NOMO-1 (cell line): Measurements from ENCODE around the gene XCL2.

Experiments
- DNase-seq, 2 experiments: peaks; one replicate each; lab custom pipeline; 2025; ENCODE audit not compliant: unreplicated experiment in 2 of 2; lab: John Stamatoyannopoulos, UW

Gene XCL2

DNA sequence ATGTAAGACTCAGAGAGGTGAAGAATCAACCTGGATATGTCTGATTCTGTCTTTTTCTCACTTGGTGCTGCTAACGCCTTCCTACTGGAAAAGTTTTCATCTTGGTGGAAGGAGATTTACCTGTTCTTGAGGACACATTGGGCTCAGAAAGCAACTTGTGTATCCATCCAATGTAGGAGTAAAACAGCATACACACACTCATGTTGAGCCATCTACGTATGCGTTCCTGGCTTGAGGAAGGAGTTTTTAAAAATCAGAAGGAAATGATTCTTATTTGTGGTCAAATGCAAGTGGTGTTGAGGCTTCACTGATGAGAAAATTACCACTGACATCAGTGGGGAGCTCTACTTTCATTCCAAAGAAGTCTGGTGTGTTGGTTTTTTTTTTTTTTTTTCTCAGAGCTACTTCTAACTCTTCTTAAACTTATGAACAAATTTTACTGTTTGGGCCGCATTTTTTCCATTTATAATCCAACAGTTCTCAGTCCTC, 25.6 kb downstream of the XCL2 start:
- peak in 1 of 2 experiments; percentile 53 for DNase-seq

DNA sequence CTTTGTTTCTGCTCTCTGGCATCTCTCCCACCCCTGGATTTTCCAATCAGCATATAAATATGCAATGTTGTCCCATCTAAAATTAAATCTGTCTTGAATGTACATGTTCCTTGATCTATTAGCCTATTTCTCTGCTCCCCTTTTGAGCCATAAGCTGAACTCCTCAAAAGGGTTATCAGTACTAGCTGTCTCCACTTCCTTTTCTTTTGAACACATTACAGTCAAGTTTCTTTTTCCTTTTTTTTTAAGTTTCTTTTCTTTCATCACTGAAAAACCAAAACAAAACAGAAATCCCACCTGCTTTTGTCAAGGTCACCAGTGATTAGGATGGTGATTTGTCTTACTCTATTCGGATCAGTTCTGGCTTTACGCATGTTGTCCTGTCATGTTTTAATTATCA, 29.3 kb downstream of the XCL2 start:
- peak in 1 of 2 experiments; percentile 14 for DNase-seq

DNA sequence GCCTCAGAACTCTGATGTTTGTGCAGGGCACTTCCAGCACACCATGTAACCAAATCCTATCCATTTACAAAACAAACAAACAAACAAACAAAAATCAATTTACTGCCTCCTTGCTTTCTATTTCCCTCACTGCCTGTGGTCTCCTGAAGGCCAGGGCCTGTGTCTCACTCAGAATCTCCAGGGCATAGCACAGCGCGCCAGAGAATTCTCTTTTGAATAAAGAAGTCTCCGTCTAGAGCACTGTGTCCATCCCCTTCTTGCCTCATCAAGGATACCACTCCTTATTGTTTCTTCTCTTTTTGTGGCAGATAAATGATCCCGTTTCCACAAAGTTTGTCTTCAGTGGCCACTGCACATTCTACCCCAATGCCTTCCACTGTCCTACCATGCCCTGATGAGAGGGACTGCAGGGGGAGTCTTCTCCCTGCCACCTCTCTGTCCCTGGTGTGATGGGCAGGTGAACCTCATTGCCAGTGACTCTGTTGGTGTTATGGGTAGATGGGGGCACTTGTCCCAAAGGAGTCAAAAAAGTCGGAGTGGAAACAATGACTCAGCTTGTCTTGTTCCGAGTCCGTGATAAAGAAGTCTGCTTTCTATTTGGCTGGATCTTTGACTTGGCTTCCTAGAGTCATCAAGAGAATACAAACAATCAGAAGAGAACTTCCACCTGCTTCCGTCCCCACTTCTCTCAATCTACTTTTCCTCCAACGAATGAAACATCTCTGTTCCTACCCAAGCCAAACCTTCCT, 30.0 kb downstream of the XCL2 start:
- no peak for DNase-seq

DNA sequence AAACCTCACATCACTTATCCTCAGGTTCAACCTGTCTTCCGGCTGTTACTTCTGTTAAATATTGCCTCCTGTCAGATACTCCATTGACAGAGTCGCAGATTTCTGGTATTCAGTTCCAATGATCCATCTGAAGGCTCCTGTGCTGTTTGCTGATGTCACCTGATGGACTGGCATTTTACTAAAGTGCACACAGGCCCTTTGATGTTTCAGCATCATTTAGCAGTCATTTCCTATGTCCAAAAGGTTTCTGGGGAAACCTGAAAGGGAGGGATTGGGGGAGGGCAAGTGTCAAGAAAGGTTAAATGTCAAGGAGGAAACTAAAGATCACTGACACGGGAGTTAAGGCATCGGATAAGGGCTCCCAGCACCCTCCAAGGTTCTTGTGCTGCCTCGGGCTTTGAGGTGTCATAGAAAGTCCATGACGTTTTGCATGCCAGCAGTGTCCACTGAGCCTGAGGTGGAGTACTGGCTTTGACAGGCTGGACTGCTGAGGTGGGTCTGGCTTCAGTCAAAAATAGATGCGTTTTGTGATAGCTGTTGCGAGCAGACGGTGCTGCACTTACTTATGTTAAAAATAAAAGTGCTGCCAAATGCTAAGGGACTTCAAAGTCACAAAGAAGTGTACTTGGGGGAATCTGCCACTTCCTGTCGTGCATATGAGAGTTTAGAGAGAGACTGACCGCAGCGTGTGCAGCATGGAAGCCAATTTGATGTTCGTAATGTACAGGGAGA, 30.8 kb downstream of the XCL2 start:
- no peak for DNase-seq

GRCh38 chr1:168509875-168510791, 33.7 kb downstream of the XCL2 start:
- DNase-seq = no peak

DNA sequence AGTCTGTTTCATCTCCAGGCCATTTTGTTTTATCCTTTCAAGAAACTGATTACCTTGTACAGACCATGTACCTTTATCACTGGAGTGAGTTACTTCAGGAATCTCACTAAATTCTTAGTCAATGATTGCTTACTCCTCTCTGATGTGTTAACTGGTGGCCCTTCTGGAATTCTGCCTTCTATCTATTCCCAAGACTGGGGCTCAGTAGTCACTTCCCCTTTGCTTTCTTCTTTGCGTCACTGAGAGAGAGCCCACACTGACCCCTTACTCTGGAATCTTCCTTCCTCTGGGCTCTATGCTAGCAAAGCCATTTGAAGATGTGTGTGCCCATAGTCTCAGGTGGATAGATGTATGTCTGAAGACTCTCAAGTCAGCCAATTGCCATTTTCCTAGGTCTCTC, 34.6 kb downstream of the XCL2 start:
- DNase-seq = no peak

DNA sequence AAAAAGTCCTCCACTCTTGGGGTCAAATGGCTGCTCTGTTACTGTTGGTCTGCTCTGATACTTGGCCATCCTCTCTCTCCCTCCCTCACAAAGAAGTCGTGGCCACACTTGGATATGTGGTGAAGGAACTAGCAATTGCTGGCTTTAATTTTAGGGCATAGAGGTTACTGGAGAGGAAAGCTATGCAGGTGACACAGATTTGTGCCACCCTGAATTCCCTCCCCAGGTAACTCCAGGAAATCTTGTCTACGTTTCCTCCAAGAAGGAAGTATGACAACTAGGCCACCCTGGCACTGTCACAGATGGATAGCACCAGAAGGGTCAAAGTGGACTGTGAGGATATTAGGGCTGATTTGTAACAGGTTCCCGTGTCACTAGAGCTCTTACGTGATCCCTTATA, 36.0 kb downstream of the XCL2 start:
- DNase-seq = no peak

DNA sequence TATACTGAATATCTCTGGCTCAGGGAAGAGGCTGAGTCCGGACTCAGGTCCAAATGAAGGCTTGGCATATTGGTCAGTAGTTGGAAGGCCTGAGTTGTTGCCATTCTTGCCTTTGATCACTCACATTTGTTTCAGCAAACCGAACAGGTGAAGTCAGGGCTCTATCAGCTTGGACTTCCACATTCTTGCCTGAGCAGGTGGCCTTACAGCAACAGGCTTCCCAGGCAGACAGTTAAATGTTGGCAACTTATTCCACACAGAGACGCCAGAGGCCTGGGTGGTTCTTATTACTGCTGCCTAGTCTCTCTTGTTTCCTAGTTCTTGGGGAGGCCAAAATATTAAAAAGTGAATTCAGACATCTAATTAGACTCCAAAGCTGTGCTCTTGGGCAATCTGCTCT, 36.6 kb downstream of the XCL2 start:
- DNase-seq = no peak

DNA sequence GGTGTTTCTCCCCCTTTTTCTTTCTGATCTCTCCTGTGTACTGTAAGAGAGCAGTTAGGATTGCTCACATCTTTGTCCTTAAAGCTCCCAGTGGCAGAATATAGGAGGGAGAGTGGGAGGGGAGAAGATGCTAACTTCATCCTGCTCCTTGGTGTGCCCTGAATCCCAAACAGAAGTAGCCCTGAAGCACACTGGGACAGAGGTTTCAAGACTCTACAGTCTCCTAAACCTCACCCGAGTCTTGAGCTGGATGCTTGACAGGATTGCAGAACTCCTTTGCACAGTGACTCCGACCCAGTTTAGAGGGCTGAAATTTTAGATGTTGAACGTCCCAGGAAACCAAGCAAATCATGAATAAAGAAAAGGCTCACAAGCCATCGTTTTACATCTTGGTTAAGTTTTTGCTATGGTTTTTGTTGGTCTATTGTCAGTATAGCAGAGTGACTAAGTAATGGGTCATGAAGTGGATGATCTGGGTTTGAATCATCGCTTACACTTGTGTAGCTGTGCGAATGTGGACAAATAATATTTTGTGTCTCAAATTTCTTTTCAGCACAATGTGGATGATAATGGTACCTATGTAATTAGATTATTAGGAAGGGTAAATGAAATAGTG, 37.5 kb downstream of the XCL2 start:
- DNase-seq = no peak

DNA sequence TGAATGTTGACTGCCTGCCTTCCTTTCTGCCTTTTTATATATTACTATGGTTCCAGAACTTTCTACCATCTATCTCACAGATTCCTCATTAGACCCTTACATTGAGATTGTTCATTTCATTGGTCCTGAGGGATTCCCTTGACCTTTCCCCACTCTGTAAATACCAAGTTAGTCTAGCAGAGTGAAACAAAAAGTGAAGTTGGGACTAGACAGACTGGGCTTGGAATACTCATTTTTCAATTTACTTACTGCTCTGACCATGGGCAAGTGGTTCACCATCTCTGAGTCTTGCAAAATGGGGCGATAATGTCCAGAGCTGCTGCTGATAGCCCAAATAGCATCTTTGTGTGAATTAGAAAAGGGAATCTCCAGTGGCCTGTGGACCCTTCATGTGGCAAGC, 38.8 kb downstream of the XCL2 start:
- DNase-seq = no peak

DNA sequence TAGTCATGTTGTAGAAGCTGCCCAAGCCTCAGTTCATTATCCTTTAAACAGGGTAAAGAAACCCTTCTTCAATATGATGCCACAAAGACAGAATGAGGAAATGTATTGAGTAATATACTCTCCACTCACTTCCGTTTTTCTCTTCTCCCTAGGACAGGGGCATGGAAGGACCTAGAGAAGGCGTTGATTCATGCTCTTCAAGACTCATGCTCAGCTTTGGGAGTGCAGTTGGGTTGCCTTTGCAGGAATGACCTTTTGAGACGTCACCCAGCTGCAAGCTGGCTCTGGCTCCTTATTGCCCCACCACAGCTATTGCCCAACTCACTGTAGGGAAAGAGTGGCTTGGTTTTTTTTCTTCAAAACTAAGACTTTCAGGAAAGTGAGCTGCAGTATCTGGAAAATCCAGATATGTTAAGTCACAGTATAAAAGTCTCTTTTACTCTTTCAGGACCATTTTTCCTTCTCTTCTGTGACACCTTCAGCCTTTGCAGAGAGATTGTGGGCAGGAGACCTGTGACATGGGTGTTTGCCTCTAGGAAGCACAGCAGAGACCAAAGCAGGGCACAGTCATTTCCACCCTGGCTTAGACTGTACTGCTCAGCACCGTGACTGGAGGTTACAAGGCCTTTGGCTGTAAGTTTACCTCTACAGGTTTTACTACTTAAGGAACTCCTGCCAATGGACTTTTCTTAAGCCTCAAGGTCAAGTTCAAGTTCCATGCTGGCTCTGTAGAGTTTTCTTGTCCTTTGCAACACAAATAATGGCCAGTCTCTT, 39.5 kb downstream of the XCL2 start:
- peak; percentile 88 to 99 for DNase-seq

DNA sequence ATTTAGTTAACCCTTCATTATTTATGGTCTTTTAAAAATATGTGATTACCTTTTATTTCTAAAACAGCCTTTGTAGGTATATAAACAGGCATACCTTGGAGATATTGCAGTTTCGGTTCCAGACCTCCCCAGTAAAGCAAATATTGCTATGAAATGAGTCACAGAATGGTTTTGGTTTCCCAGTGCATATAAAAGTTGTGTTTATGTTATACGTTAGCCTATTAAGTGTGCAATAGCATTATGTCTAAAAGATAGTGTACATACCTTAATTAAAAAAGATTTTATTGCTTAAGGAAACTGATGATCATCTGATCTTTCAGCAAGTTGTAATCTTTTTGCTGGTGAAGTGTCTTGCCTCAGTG, 44.1 kb downstream of the XCL2 start:
- no peak for DNase-seq

DNA sequence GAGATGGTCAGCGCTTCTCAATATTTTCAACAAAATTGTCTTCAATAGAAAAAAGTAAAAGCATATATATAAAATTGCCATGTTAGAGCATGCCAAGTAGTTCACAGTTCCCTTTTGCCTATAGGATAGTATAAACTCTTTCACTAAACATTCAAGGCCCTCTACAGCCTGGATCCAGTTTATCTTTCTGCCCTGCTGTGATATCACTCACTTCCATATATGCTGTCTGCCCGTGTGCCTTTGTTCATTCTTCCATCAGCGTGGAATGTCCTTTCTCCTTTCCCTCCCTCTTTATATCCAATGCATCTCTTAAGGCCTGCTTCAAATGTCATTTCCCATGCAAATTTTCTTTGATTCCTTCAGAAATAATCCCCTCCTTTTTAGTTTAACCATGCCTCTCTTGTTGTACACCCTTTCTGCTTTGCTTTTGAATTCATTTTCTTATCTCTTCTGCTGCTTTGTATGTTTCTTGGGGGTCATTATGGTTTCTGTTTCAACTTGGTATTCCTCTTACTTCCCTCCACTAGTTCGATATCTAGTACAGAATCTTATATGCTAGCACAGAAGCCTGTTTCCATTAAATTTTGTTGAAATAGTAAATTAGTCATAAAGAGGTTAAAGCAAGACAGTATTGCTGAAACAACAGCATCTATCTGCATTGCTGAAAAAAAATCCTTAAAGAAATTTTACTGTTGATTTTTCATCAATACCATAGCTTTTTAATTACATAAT, 44.7 kb downstream of the XCL2 start:
- DNase-seq = no peak

DNA sequence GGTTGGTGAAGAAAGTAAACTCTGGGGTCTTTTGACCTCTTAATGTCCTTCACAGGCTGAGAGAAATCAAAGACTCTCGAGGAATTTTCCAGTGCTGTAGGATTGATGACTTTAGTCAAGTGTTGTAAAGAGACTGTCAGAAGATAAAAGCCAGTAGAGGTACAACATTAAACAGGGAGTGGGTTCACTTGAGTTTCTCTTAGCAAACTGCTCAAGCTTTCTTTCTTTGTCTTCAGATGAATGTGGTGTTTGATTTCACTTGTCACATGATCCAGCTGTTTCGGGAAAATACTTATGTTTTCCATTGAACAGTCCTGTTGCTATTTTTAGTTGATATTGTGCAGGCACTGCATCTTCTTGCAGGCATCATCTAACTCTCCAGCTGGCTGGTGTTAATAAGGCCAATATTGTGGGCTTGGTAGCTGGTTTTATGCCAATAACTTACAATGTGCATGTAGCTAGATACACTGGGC, 45.6 kb downstream of the XCL2 start:
- DNase-seq = no peak

GRCh38 chr1:168497376-168497950, 46.3 kb downstream of the XCL2 start:
- no peak for DNase-seq

DNA sequence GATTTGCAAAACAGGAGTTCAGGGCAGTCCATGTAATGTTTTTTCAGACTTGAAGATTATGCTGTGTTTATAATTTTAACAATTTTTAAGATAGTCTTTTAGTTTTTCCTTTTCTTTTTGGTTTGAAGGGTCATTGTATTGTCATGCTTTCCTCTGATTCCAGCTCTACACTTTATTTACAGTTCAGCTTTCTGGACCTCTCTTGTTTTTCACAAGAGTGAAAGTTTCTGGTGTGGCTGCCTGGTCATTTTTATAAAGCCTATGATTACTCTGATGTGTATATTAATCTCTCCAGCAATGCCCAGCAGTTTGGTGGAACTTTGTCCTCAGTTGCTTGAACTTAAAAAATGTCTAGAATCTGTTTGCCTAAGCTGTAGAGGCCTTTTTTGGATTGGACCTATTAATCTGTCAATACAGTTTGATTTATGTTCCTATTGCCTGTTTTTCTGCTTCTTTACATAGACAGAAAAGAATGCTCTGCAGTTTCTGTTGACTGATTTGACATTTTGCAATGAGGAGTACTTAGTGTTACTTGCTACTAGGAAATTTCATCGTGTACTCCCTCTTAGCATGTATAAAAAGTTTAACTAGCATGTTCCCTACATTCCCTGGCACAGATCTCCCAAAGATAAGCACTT, 52.2 kb downstream of the XCL2 start:
- no peak for DNase-seq
